Thymus (tissue), 11 donors: ENCODE measurements around the gene ACVR1C. TPM values are rescaled to one million over a fixed set of nuclear protein-coding genes. Genes with fewer than 3 reads are reported as not detected.

Source experiments
- DNase-seq, 9 donors: peaks; one replicate each; pipeline ENCODE4 v3.0.0-alpha.2; 2013; ENCODE audit warnings: low spot score in 9 of 9, low read depth in 6 of 9, missing footprints in 1 of 9
- H3K27ac ChIP-seq, 2 donors: one replicate each; pipeline ENCODE4 v1.5.1; 2013; ENCODE audit warnings: control low read depth in 1 of 2, low read depth in 1 of 2, low read length in 1 of 2, mild to moderate bottlenecking in 1 of 2, moderate library complexity in 1 of 2
- H3K27me3 ChIP-seq, 2 donors: one replicate each; pipeline ENCODE4 v1.5.1; 2013; ENCODE audit warnings: low read length in 1 of 2; ENCODE audit not compliant: control insufficient read depth in 2 of 2, insufficient read depth in 1 of 2
- H3K36me3 ChIP-seq, 2 donors: one replicate each; pipeline ENCODE4 v1.5.1; 2013; ENCODE audit warnings: low read length in 1 of 2, mild to moderate bottlenecking in 1 of 2, moderate library complexity in 1 of 2; ENCODE audit not compliant: control insufficient read depth in 2 of 2, insufficient read depth in 2 of 2
- H3K4me1 ChIP-seq, 2 donors: one replicate each; pipeline ENCODE4 v1.5.1; 2013; ENCODE audit warnings: low read length in 2 of 2; ENCODE audit not compliant: control insufficient read depth in 2 of 2, insufficient read depth in 2 of 2
- H3K4me3 ChIP-seq, 2 donors: one replicate each; pipeline ENCODE4 v1.5.1; 2013; ENCODE audit warnings: low read length in 2 of 2, control low read depth in 1 of 2, mild to moderate bottlenecking in 1 of 2
- H3K9me3 ChIP-seq, 2 donors: one replicate each; pipeline ENCODE4 v1.5.1; 2013; ENCODE audit warnings: low read length in 1 of 2, mild to moderate bottlenecking in 1 of 2; ENCODE audit not compliant: control insufficient read depth in 2 of 2, insufficient read depth in 1 of 2
- WGBS: extraction: QIAGEN DNeasy Blood & Tissue Kit; methylation state at CpG from one replicate; pipeline ENCODE4 v1.1.7; 2013; 5-methylcytosine and 5-hydroxymethylcytosine counted together
- polyA plus RNA-seq: library from polyadenylated mRNA; stranded (reverse); fragments of 200-250 nt; gene quantifications from one replicate; pipeline ENCODE4 v1.2.3, GENCODE V29; 2013
- total RNA-seq: library from RNA; stranded (reverse); fragments of 120-200 nt; gene quantifications from one replicate; pipeline ENCODE4 v1.2.4, GENCODE V29; 2013
- donor health status: healthy.

ACVR1C gene
- total and polyA plus RNA-seq, 2 donors, result 0.23 to 0.24 TPM

GRCh38 chr2:157492189-157492773 is 136.4 kb downstream of the ACVR1C start:
- H3K4me1 ChIP-seq, result no peaks in the 10 kb centered on the region
- no peak overlapping the region for H3K27ac ChIP-seq
- no peaks in the 10 kb centered on the region for H3K27me3 ChIP-seq
- WGBS, result 29% methylated on average over 5 of the region's 5 CpGs
- H3K36me3 ChIP-seq, result no peaks in the 10 kb centered on the region
- H3K9me3 ChIP-seq, result no peaks in the 10 kb centered on the region
- DNase-seq, result peak in 7 of 9 donors; percentile 48 to 80 (median 51)
- no peak overlapping the region for H3K4me3 ChIP-seq

GRCh38 chr2:157489983-157490382 is 138.7 kb downstream of the ACVR1C start:
- H3K27me3 ChIP-seq, result no peaks in the 10 kb centered on the region
- H3K9me3 ChIP-seq, result no peaks in the 10 kb centered on the region
- no peaks in the 10 kb centered on the region for H3K36me3 ChIP-seq
- 87% methylated on average over 1 of the region's 1 CpG for WGBS
- no peak for DNase-seq
- no peaks in the 10 kb centered on the region for H3K4me1 ChIP-seq
- H3K27ac ChIP-seq, result no peak overlapping the region
- H3K4me3 ChIP-seq, result no peak overlapping the region

- Histone ChIP-seq H3K27me3 (no peaks in the 10 kb centered on the region), H3K27ac (no peak overlapping the region), H3K9me3 (no peaks in the 10 kb centered on the region), H3K4me3 (no peak overlapping the region), H3K4me1 (no peaks in the 10 kb centered on the region), H3K36me3 (no peaks in the 10 kb centered on the region)
- DNase-seq, result no peak
- 94% methylated on average over 3 of the region's 3 CpGs for WGBS
Observed at GRCh38 chr2:157488877-157489276, 139.8 kb downstream of the ACVR1C start.

GRCh38 chr2:157487747-157488146 is 140.9 kb downstream of the ACVR1C start:
- Histone ChIP-seq H3K27me3 (no peaks in the 10 kb centered on the region), H3K36me3 (no peaks in the 10 kb centered on the region), H3K27ac (no peak overlapping the region), H3K9me3 (no peaks in the 10 kb centered on the region), H3K4me3 (no peak overlapping the region), H3K4me1 (no peaks in the 10 kb centered on the region)
- no peak for DNase-seq
- WGBS, result 84% methylated on average over 3 of the region's 3 CpGs

GRCh38 chr2:157487271-157487610 is 141.4 kb downstream of the ACVR1C start:
- no peaks in the 10 kb centered on the region for H3K27me3 ChIP-seq
- H3K4me3 ChIP-seq, result no peak overlapping the region
- WGBS, result 97% methylated on average over 1 of the region's 1 CpG
- H3K27ac ChIP-seq, result no peak overlapping the region
- H3K4me1 ChIP-seq, result no peaks in the 10 kb centered on the region
- no peak for DNase-seq
- no peaks in the 10 kb centered on the region for H3K9me3 ChIP-seq
- H3K36me3 ChIP-seq, result no peaks in the 10 kb centered on the region

- Histone ChIP-seq H3K9me3 (no peaks in the 10 kb centered on the region), H3K4me1 (no peaks in the 10 kb centered on the region), H3K27me3 (no peaks in the 10 kb centered on the region), H3K4me3 (no peak overlapping the region), H3K27ac (no peak overlapping the region), H3K36me3 (no peaks in the 10 kb centered on the region)
- DNase-seq, result no peak
- WGBS, result 95% methylated on average over 4 of the region's 4 CpGs
Observed at GRCh38 chr2:157486596-157487270, 141.9 kb downstream of the ACVR1C start.

- H3K27ac ChIP-seq, result no peak overlapping the region
- H3K27me3 ChIP-seq, result no peaks in the 10 kb centered on the region
- H3K36me3 ChIP-seq, result no peaks in the 10 kb centered on the region
- H3K9me3 ChIP-seq, result no peaks in the 10 kb centered on the region
- WGBS, result 96% methylated on average over 3 of the region's 3 CpGs
- DNase-seq, result no peak
- H3K4me3 ChIP-seq, result no peak overlapping the region
- peaks cover 0 to 6% of the 10 kb centered on the region in 2 donors for H3K4me1 ChIP-seq
Observed at GRCh38 chr2:157480182-157480961, 148.3 kb downstream of the ACVR1C start.

- H3K27ac ChIP-seq, result no peak overlapping the region
- H3K4me1 ChIP-seq, result peaks cover 0 to 6% of the 10 kb centered on the region in 2 donors
- WGBS, result 92% methylated on average over 7 of the region's 7 CpGs
- H3K36me3 ChIP-seq, result no peaks in the 10 kb centered on the region
- H3K9me3 ChIP-seq, result no peaks in the 10 kb centered on the region
- DNase-seq, result no peak
- no peak overlapping the region for H3K4me3 ChIP-seq
- no peaks in the 10 kb centered on the region for H3K27me3 ChIP-seq
Observed at GRCh38 chr2:157479081-157480027, 149.3 kb downstream of the ACVR1C start.
